IMR-90 (cell line): ENCODE measurements around the gene CLDN7. TPM values are rescaled to one million over a fixed set of nuclear protein-coding genes. Genes with fewer than 3 reads are reported as not detected.

Source experiments
- BHLHE40 ChIP-seq: fragments of 150-350 bp; IDR thresholded peaks from 2 replicates; pipeline ENCODE4 v1.6.1; 2016; ENCODE audit warnings: mild to moderate bottlenecking, low read depth, low read length
- CTCF ChIP-seq: conservative IDR thresholded peaks from 2 replicates; pipeline ENCODE4 v1.5.1; 2012; ENCODE audit warnings: mild to moderate bottlenecking, low read depth, low read length, improper control_type of control experiment
- FOS ChIP-seq: fragments of 150-350 bp; IDR thresholded peaks from 2 replicates; pipeline ENCODE4 v1.6.1; 2016; ENCODE audit warnings: low read depth, low read length
- polyA plus RNA-seq, 3 experiments: library from polyadenylated mRNA; depleted of rRNA; stranded (reverse); fragments of >200 nt; gene quantifications; 2 replicates each; pipeline ENCODE4 v1.2.3, GENCODE V29; 2012; ENCODE audit warnings: low replicate concordance in 1 of 3
- total RNA-seq: library from RNA; depleted of rRNA; stranded (reverse); fragments of >200 nt; gene quantifications from 2 replicates; pipeline ENCODE4 v1.2.3, GENCODE V29; 2012

The CLDN7 gene
- total and polyA plus RNA-seq, 2 of the 4 experiments (the other 2 are of a cell fraction): 1.4 TPM

GRCh38 chr17:7295230-7296180, 33.2 kb upstream of the CLDN7 start (continued):
- TF ChIP-seq FOS (no peak), BHLHE40 (no peak), CTCF (no peak)
